Stimulated activated CD8-positive, alpha-beta memory T cell treated with anti-CD3 and anti-CD28 coated beads, Interleukin-4, amount 100 ng/mL, for 1 hour (primary cell): ENCODE measurements around the gene FKBP1A.

ENCODE experiments used
- DNase-seq, 2 donors: peaks; one replicate each; pipeline ENCODE4 v3.0.0-alpha.2; 2020; ENCODE audit warnings: low read depth in 2 of 2, low spot score in 1 of 2

Gene FKBP1A

GRCh38 chr20:1320016-1320415 lies 72.8 kb downstream of the FKBP1A start:
- no peak for DNase-seq

- no peak for DNase-seq
Measured at GRCh38 chr20:1319462-1319861, 73.4 kb downstream of the FKBP1A start.

- DNase-seq: no peak
Measured at GRCh38 chr20:1319051-1319450, 73.8 kb downstream of the FKBP1A start.
